Measurements from ENCODE around the gene DYSF.

Gene DYSF

GRCh38 chr2:71530641-71531332 is 77.4 kb downstream of the DYSF start:
- DNase-seq (ENCODE audit: low read depth), result no peak

GRCh38 chr2:71531522-71532047 is 78.2 kb downstream of the DYSF start:
- DNase-seq (ENCODE audit: low read depth), result no peak

- DNase-seq (ENCODE audit: low read depth), result no peak
Observed at GRCh38 chr2:71532327-71532726, 79.0 kb downstream of the DYSF start.

GRCh38 chr2:71534201-71534600 is 80.8 kb downstream of the DYSF start:
- DNase-seq (ENCODE audit: low read depth), result no peak

- no peak for DNase-seq (ENCODE audit: low read depth)
Observed at GRCh38 chr2:71534826-71535225, 81.5 kb downstream of the DYSF start.

- DNase-seq (ENCODE audit: low read depth), result no peak
Observed at GRCh38 chr2:71535526-71535925, 82.2 kb downstream of the DYSF start.

GRCh38 chr2:71536226-71536671 is 82.9 kb downstream of the DYSF start:
- DNase-seq (ENCODE audit: low read depth), result no peak

GRCh38 chr2:71538241-71538640 is 84.9 kb downstream of the DYSF start:
- DNase-seq (ENCODE audit: low read depth), result no peak

- no peak for DNase-seq (ENCODE audit: low read depth)
Observed at GRCh38 chr2:71538656-71539265, 85.4 kb downstream of the DYSF start.

GRCh38 chr2:71540818-71541217 is 87.5 kb downstream of the DYSF start:
- no peak for DNase-seq (ENCODE audit: low read depth)

GRCh38 chr2:71544919-71545571 is 91.7 kb downstream of the DYSF start:
- no peak for DNase-seq (ENCODE audit: low read depth)

GRCh38 chr2:71545572-71546274 is 92.4 kb downstream of the DYSF start:
- peak; percentile 48 for DNase-seq (ENCODE audit: low read depth)

- DNase-seq (ENCODE audit: low read depth), result no peak
Observed at GRCh38 chr2:71546275-71546638, 92.9 kb downstream of the DYSF start.

- no peak for DNase-seq (ENCODE audit: low read depth)
Observed at GRCh38 chr2:71546777-71547281, 93.5 kb downstream of the DYSF start.

GRCh38 chr2:71547616-71548285 is 94.4 kb downstream of the DYSF start:
- DNase-seq (ENCODE audit: low read depth), result no peak

- DNase-seq (ENCODE audit: low read depth), result peak; percentile 41
Observed at GRCh38 chr2:71548646-71549425, 95.5 kb downstream of the DYSF start.

- DNase-seq (ENCODE audit: low read depth), result no peak
Observed at GRCh38 chr2:71550801-71551630, 97.7 kb downstream of the DYSF start.

GRCh38 chr2:71551631-71551915 is 98.2 kb downstream of the DYSF start:
- no peak for DNase-seq (ENCODE audit: low read depth)

GRCh38 chr2:71552356-71552755 is 99.0 kb downstream of the DYSF start:
- no peak for DNase-seq (ENCODE audit: low read depth)

- no peak for DNase-seq (ENCODE audit: low read depth)
Observed at GRCh38 chr2:71552861-71553301, 99.5 kb downstream of the DYSF start.
